Measurements from ENCODE around the gene CLTRN. TPM values are rescaled to one million over a fixed set of nuclear protein-coding genes. Genes with fewer than 3 reads are reported as not detected.

Gene CLTRN
- total and polyA plus RNA-seq, 2 donors (not counting 3 experiments of a cell fraction or from before 2014, with no cell fraction given) = 0.04 TPM; not detected in 1

GRCh38 chrX:15680401-15680800 is 15.8 kb upstream of the CLTRN start:
- no peaks in the 10 kb centered on the region for H3K9me1 ChIP-seq (replicated peaks; ENCODE audit: control insufficient read depth, extremely low read depth, insufficient read depth, low read length)
- H4K20me1 ChIP-seq (replicated peaks; ENCODE audit: control insufficient read depth, extremely low read depth, insufficient read depth, low read length) = no peaks in the 10 kb centered on the region
- FAIRE-seq (no peak), DNase-seq (ENCODE audit: low read depth, low spot score) (no peak)
- no peaks in the 10 kb centered on the region for H3K27me3 ChIP-seq (ENCODE audit: control insufficient read depth in 2 of 2, insufficient read depth in 2 of 2, low read length in 2 of 2)
- peaks cover 0 to 2% of the 10 kb centered on the region in 2 experiments for H3K36me3 ChIP-seq (ENCODE audit: control insufficient read depth in 2 of 2, extremely low read depth in 1 of 2, insufficient read depth in 2 of 2, low read length in 2 of 2)
- no TSS peak for BruUV-seq (replicated peaks)
- intact Hi-C loops (cut with micrococcal nuclease) (loop anchor here (10.0 kb wide), 1 partner anchor 114 kb away; the partner anchor contains the start of gene ZRSR2), dilution Hi-C loops (cut with MboI; ENCODE audit: extremely low pct_ligation_motif_present, low sequenced_read_pairs) (no loop called here)
- H3K4me1 ChIP-seq (ENCODE audit: control insufficient read depth, extremely low read depth, insufficient read depth, low read length) = peaks cover 8% of the 10 kb centered on the region
- no peak overlapping the region for H3K9ac ChIP-seq (replicated peaks; ENCODE audit: extremely low read depth, insufficient read depth, low read length)
- no peak overlapping the region for H3K4me3 ChIP-seq (replicated peaks in 1 of 3; ENCODE audit: insufficient read depth in 1 of 3, low read depth in 1 of 3, low read length in 3 of 3)
- H3K79me2 ChIP-seq (ENCODE audit: control insufficient read depth, insufficient read depth, low read length) = peaks cover 30% of the 10 kb centered on the region
- no peak overlapping the region for H2AFZ ChIP-seq (ENCODE audit: low read depth, low read length)
- CTCF ChIA-PET = no interaction called here
- H3K4me2 ChIP-seq (ENCODE audit: insufficient read depth, low read length) = no peak overlapping the region
- POLR2A ChIA-PET = no interaction called here
- no peak for TF ChIP-seq EZH2 (IDR thresholded peaks at IDR 0.05; ENCODE audit: borderline replicate concordance, low read depth, low read length, severe bottlenecking)
- TF ChIP-seq MAX (IDR thresholded peaks at IDR 0.05; ENCODE audit: insufficient read depth, insufficient read length) = no peak
- TF ChIP-seq JUN (IDR thresholded peaks at IDR 0.05; ENCODE audit: borderline replicate concordance, insufficient read depth, insufficient read length, low read depth) = no peak
- no peak for TF ChIP-seq CTCF (IDR thresholded peaks at IDR 0.05; ENCODE audit: extremely low read depth in 1 of 2, insufficient read depth in 1 of 2, low read depth in 1 of 2, low read length in 2 of 2)
- TF ChIP-seq POLR2AphosphoS5 (IDR thresholded peaks at IDR 0.05; ENCODE audit: insufficient read depth, low read depth, low read length) = no peak
- no peak for TF ChIP-seq POLR2A (IDR thresholded peaks at IDR 0.05; ENCODE audit: low read depth, low read length)
- TF ChIP-seq GATA2 (IDR thresholded peaks at IDR 0.05; ENCODE audit: insufficient read depth, insufficient read length, low read depth, low read length) = no peak
- TF ChIP-seq MYC (IDR thresholded peaks at IDR 0.05; ENCODE audit: low read depth, low read length) = no peak
- H3K9me3 ChIP-seq (replicated peaks; ENCODE audit: control insufficient read depth, insufficient read depth, low read length) = no peaks in the 10 kb centered on the region
- no peak overlapping the region for H3K27ac ChIP-seq (ENCODE audit: insufficient read depth, low read depth, low read length)
